Stimulated activated naive CD4-positive, alpha-beta T cell treated with Interleukin-2 at 50 U/mL for 16 hours (primary cell): ENCODE results near the gene DEPDC1.

Source experiments
- DNase-seq: peaks from one replicate; lab custom pipeline; 2025; lab: John Stamatoyannopoulos, UW

The DEPDC1 gene

GRCh38 chr1:68473060-68473459, 23.8 kb downstream of the DEPDC1 start:
- no peak for DNase-seq

GRCh38 chr1:68470388-68470970, 26.4 kb downstream of the DEPDC1 start:
- no peak for DNase-seq

- DNase-seq, result no peak
Observed at GRCh38 chr1:68464891-68465290, 32.0 kb downstream of the DEPDC1 start.

- DNase-seq, result no peak
Observed at GRCh38 chr1:68460935-68461334, 35.9 kb downstream of the DEPDC1 start.

- no peak for DNase-seq
Observed at GRCh38 chr1:68459796-68460195, 37.1 kb downstream of the DEPDC1 start.

DNA sequence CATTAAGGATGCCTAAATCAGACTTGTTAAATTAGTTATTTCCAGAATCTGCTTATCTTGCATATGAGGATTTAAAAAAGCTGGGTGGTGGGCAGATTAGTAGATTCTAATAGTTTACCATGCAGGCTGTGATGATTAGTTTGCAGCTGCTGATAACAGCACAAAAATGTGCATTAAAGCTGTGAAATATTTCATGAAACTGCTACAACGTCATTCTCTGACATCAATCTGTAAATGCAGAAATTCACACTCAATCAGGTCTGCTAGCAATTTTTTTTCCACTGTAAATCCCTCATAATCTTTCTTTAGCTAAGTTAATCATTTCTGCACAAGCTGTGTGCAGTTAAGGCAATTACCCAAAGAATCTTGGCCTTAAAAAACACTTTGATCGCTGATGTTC, 37.8 kb downstream of the DEPDC1 start:
- DNase-seq, result no peak

- DNase-seq, result no peak
Observed at GRCh38 chr1:68456202-68456601, 40.7 kb downstream of the DEPDC1 start.

GRCh38 chr1:68454534-68454933, 42.3 kb downstream of the DEPDC1 start:
- no peak for DNase-seq

GRCh38 chr1:68453060-68453670, 43.7 kb downstream of the DEPDC1 start:
- DNase-seq, result no peak

- no peak for DNase-seq
Observed at GRCh38 chr1:68449901-68450300, 47.0 kb downstream of the DEPDC1 start, which contains the start of gene RPE65. Gene RPE65 (minus strand): TSS chr1:68449954. CDS start chr1:68449905, 49 bp downstream.

GRCh38 chr1:68448365-68448764, 48.5 kb downstream of the DEPDC1 start:
- DNase-seq, result no peak

GRCh38 chr1:68445709-68446108, 51.2 kb downstream of the DEPDC1 start:
- no peak for DNase-seq

- DNase-seq, result no peak
Observed at GRCh38 chr1:68442822-68443556, 53.9 kb downstream of the DEPDC1 start.

DNA sequence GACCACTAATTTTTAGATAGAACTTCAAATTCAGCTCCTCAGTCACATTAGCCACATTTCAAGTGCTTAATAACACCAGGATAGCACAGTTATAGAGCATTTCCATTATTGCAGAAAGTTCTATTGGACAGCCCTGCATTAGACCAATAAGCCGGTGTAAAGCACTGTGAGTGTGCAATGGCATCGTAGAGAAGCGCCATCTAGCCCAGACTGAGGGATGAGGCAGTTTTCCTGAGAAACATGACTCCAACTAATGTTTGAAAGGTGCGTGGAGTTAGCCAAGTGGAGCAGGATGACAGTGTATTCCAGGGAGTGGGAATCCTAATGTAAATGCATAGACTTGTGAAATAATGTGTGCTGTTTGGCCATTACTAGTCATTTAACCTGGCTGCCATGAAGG, 54.9 kb downstream of the DEPDC1 start:
- DNase-seq, result no peak

DNA sequence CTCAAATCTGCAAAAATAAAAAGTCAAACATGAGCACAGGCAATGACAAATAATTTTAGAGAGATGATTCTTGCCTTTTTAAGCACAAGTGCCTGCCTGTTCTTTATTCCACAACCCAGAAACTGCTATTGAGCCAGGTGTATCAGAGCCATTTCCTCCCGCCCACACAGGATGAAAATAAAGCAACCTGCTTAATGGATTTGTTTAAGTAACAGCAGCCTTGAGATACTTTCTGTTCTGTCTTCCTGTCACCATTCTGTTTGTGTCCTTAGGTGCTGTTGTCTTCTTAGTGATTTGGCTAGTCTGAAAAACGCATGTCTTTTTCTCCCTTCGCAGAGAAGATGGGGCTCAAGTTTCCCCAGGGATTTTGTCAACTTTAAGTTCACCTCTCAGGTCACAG, 58.6 kb downstream of the DEPDC1 start:
- no peak for DNase-seq

GRCh38 chr1:68433395-68433794, 63.5 kb downstream of the DEPDC1 start:
- DNase-seq, result no peak

DNA sequence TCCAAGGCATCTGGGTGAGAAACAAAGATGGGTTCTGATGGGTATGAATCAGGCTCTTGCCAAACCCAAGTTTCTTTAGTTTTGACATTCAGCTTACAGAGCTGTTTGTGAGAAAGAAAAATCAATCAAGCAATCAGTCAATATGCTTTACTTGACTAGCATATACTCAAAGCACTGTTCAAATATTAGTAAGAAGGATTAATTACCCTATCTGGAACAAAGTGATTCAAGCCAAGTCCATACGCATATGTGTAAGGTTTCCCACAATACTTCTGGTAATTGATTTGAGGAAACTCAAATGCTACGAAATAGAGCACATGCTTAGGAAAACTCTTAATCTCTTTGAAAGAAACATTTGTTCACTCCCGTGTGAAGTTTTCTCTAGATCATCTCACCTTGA, 65.8 kb downstream of the DEPDC1 start:
- DNase-seq, result no peak

DNA sequence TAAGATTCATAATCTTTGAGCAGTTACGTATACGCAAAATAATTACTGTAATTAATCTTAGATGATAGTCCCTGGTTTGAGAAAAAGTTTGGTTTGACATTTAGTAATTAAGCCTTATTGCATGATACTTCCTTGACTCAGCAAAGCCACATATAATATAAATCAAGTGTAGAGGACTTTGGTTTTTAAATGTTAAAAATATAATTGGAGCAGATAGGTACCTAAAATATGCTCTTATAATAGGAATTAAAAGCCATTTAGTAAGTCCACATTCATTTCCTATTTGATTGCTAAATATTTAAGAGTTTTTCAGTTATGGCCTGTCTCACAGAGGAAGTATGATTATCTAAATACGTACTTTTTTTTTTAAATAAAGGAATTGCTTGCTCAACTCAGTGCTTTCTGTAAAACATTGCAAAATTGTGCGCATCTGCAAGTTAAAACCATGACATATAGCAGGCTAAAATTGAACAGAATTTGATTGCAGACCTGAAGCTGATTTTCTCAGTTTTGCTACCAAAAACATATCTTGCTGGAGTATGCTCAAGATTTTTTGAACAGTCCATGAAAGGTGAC, 67.6 kb downstream of the DEPDC1 start:
- no peak for DNase-seq

DNA sequence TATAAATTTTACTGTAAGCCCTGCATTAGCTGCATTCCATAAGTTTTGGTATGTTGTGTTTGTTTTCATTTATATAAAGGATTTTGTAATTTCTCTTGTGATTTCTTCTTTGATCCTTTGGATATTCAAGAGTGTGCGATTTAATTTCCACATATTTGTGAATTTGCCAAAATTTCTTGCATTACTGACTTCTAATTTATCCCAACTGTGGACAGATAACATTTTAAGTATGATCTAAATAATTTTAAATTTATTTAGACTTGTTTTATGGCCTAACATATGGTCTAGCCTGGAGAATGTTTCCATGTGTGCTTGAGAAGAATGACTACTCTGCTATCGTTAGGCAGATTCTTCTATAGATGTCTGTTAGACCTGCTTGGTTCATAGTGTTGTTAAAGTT, 70.3 kb downstream of the DEPDC1 start:
- no peak for DNase-seq
